HepG2 (cell line): ENCODE results near the gene NCAPD2. TPM values are rescaled to one million over a fixed set of nuclear protein-coding genes. Genes with fewer than 3 reads are reported as not detected.

Experiments used
- ATM ChIP-seq: fragments of 450-650 bp; IDR thresholded peaks from 2 replicates; pipeline ENCODE4 v1.7.1; 2017; ENCODE audit warnings: mild to moderate bottlenecking, borderline replicate concordance
- BORCS8-MEF2B ChIP-seq: sonication (generic); formaldehyde crosslinking; IDR thresholded peaks from 2 replicates; pipeline ENCODE4 v1.8.0; 2022; ENCODE audit warnings: mild to moderate bottlenecking, missing genetic modification reagents
- BRF2 ChIP-seq: sonication (generic); formaldehyde crosslinking; IDR thresholded peaks from 2 replicates; pipeline ENCODE4 v1.8.1; 2022; ENCODE audit warnings: mild to moderate bottlenecking, missing genetic modification reagents
- CERS6 ChIP-seq: sonication (generic); formaldehyde crosslinking; IDR thresholded peaks from 2 replicates; pipeline ENCODE4 v1.5.0; 2020; ENCODE audit warnings: missing genetic modification reagents
- DMAP1 ChIP-seq: IDR thresholded peaks from 2 replicates; pipeline ENCODE4 v1.6.1; 2016
- E2F5 ChIP-seq: sonication (generic); formaldehyde crosslinking; conservative IDR thresholded peaks from 2 replicates; pipeline ENCODE4 v1.4.0; 2020; ENCODE audit warnings: missing genetic modification reagents
- GATA4 ChIP-seq: sonication (generic); IDR thresholded peaks from 2 replicates; pipeline ENCODE4 v1.6.1; 2016; ENCODE audit warnings: antibody characterized with exemption, low read depth, borderline replicate concordance
- HDAC2 ChIP-seq: sonication (generic); formaldehyde crosslinking; IDR thresholded peaks from 2 replicates; pipeline ENCODE4 v1.4.0; 2020; ENCODE audit warnings: missing genetic modification reagents
- HNRNPK ChIP-seq: fragments of 200-400 bp; formaldehyde crosslinking; IDR thresholded peaks from 2 replicates; pipeline ENCODE4 v1.6.1; 2018; ENCODE audit warnings: low read length, low read depth, moderate library complexity, mild to moderate bottlenecking; ENCODE audit not compliant: poor library complexity, severe bottlenecking
- KLF11 ChIP-seq: IDR thresholded peaks from 2 replicates; pipeline ENCODE4 v1.6.1; 2016; ENCODE audit warnings: missing compliant biosample characterization
- MEF2D ChIP-seq: sonication (generic); formaldehyde crosslinking; IDR thresholded peaks from 2 replicates; pipeline ENCODE4 v1.5.1; 2020; ENCODE audit warnings: mild to moderate bottlenecking, missing genetic modification reagents
- MYNN ChIP-seq: sonication (generic); formaldehyde crosslinking; IDR thresholded peaks from 2 replicates; pipeline ENCODE4 v1.4.0; 2020; ENCODE audit warnings: mild to moderate bottlenecking, low read depth, missing genetic modification reagents
- RFX5 ChIP-seq: IDR thresholded peaks from 2 replicates; pipeline ENCODE4 v1.6.1; 2011; ENCODE audit warnings: low read depth, low read length, improper control_type of control experiment
- SKI ChIP-seq: fragments of 450-650 bp; IDR thresholded peaks from one replicate; pipeline ENCODE4 v1.6.1; 2018; ENCODE audit warnings: mild to moderate bottlenecking; ENCODE audit not compliant: partially characterized antibody
- SOX6 ChIP-seq, 2 experiments: fragments of 450-650 bp in 1 of 2; sonication (generic) in 1 of 2; formaldehyde crosslinking in 1 of 2; IDR thresholded peaks; 2 replicates each; pipeline versions ENCODE4 v1.4.0 to v1.6.1; 2017 to 2020; ENCODE audit warnings: antibody characterized with exemption in 1 of 2, mild to moderate bottlenecking in 1 of 2, missing genetic modification reagents in 1 of 2
- TIGD3 ChIP-seq: sonication (generic); formaldehyde crosslinking; IDR thresholded peaks from 2 replicates; pipeline ENCODE4 v1.5.1; 2020; ENCODE audit warnings: mild to moderate bottlenecking, missing genetic modification reagents, borderline replicate concordance
- ZBTB1 ChIP-seq: sonication (generic); formaldehyde crosslinking; IDR thresholded peaks from 2 replicates; pipeline ENCODE4 v1.4.0; 2020; ENCODE audit warnings: missing genetic modification reagents, borderline replicate concordance
- ZBTB7B ChIP-seq: sonication (generic); formaldehyde crosslinking; IDR thresholded peaks from 2 replicates; pipeline ENCODE4 v1.4.0; 2020; ENCODE audit warnings: missing genetic modification reagents
- ZFYVE20 ChIP-seq: sonication (generic); formaldehyde crosslinking; IDR thresholded peaks from 2 replicates; pipeline ENCODE4 v1.8.0; 2023; ENCODE audit warnings: low read depth, mild to moderate bottlenecking, moderate library complexity, missing genetic modification reagents, borderline replicate concordance
- ZNF510 ChIP-seq: sonication (generic); formaldehyde crosslinking; IDR thresholded peaks from 2 replicates; pipeline ENCODE4 v1.4.0; 2020; ENCODE audit warnings: low read depth, mild to moderate bottlenecking, missing genetic modification reagents
- ZNF576 ChIP-seq: sonication (generic); formaldehyde crosslinking; IDR thresholded peaks from 2 replicates; pipeline ENCODE4 v1.4.0; 2020; ENCODE audit warnings: mild to moderate bottlenecking, missing genetic modification reagents
- ZNF678 ChIP-seq: sonication (generic); formaldehyde crosslinking; IDR thresholded peaks from 2 replicates; pipeline ENCODE4 v1.4.0; 2020; ENCODE audit warnings: mild to moderate bottlenecking, missing genetic modification reagents
- ZSCAN31 ChIP-seq: sonication (generic); formaldehyde crosslinking; IDR thresholded peaks from 2 replicates; pipeline ENCODE4 v1.5.0; 2020; ENCODE audit warnings: low read depth, mild to moderate bottlenecking, missing genetic modification reagents
- polyA plus RNA-seq, 8 experiments: library from polyadenylated mRNA; depleted of rRNA in 3 of 8; stranded (reverse) in 7 of 8; unstranded in 1 of 8; fragments of >200 nt; fragmentation: Illumina TruSeq in 4 of 8; extraction: Trizol in 4 of 8; gene quantifications; 2 replicates each; pipeline versions ENCODE4 v1.2.1 to v1.2.3, GENCODE V29; 2011 to 2016; ENCODE audit warnings: low read depth in 4 of 8, missing spikeins in 1 of 8, mixed read lengths in 1 of 8; ENCODE audit not compliant: insufficient read depth in 1 of 8
- total RNA-seq, 5 experiments: library from RNA; depleted of rRNA; stranded (reverse); fragments of >200 nt; fragmentation: Illumina TruSeq; extraction: Trizol; gene quantifications; 2 replicates each; pipeline ENCODE4 v1.2.3, GENCODE V29; 2016; ENCODE audit warnings: low read depth in 1 of 5

Gene NCAPD2
- total and polyA plus RNA-seq, 2 of the 13 experiments (the other 11 are each of a cell fraction or from before 2014, with no cell fraction given) = 51.1 to 65.6 TPM

GRCh38 chr12:6542209-6543009 is 48.5 kb downstream of the NCAPD2 start (continued):
- TF ChIP-seq TIGD3 (CRISPR knock-in tag) (no peak), SKI (no peak), ATM (no peak), ZBTB7B (0 out of 2 replicates have a peak, but pooled peaks have one; percentile 42), E2F5 (CRISPR knock-in tag) (no peak), ZNF678 (CRISPR knock-in tag) (no peak), ZNF510 (CRISPR knock-in tag) (no peak), GATA4 (no peak), MYNN (CRISPR knock-in tag) (no peak), ZNF576 (CRISPR knock-in tag) (no peak), HDAC2 (CRISPR knock-in tag) (peak; percentile 74), ZSCAN31 (CRISPR knock-in tag) (no peak), SOX6 (IDR thresholded peaks at IDR 0.05) (no peak), SOX6 (CRISPR knock-in tag; IDR thresholded peaks at IDR 0.05) (peak; percentile 95), BRF2 (CRISPR knock-in tag) (no peak), KLF11 (no peak), RFX5 (no peak), HNRNPK (no peak), BORCS8-MEF2B (peak; percentile 48), CERS6 (CRISPR knock-in tag) (no peak), ZFYVE20 (CRISPR knock-in tag) (no peak), DMAP1 (CRISPR knock-in tag) (peak; percentile 65; the same call in 1 of the 2 replicates), ZBTB1 (CRISPR knock-in tag) (no peak), MEF2D (CRISPR knock-in tag) (peak; percentile 52; the same call in 1 of the 2 replicates)
